ENCODE results near the gene RTRAF.

RTRAF gene

DNA sequence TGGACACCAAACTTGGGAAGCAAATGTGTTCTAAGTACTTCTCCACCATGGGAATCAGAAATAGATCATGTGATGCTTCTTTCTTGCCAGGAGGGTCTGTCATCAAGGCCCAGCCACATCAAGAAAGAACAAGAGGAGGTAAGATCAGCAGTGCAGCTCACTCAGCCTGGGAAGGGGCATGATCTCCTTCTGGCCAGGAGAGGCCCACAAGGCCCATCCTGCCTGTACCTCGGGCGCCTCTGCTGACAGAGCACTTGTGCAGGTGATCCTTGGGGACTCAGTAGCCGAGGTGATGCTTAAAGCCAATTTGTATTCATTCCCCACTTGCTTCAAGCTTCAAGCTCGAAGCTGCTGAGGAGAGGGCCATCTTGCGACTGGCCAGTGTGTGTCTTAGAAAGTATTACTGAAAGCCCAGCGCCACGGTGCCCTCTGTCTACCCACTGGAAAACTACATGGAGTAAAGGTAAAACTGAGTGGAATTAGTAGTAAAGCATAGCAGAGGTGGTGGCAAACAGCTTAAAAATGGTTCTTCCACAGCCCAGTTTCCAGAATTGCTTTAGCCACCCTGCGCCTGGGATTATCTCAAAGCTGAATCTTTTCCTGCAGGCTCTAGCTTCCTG lies 26.2 kb downstream of the RTRAF start:
- no peaks in the 10 kb centered on the region for H3K9me3 ChIP-seq (ENCODE audit: low read length)
- no peak overlapping the region for H2AFZ ChIP-seq (ENCODE audit: low read depth, low read length)
- peaks cover 8% of the 10 kb centered on the region for H3K4me1 ChIP-seq (ENCODE audit: insufficient read depth, low read length)
- H3K4me3 ChIP-seq (ENCODE audit: low read length), result no peak overlapping the region
- H3K36me3 ChIP-seq (ENCODE audit: insufficient read depth, low read length), result peaks cover 12% of the 10 kb centered on the region
- H3K27me3 ChIP-seq (ENCODE audit: insufficient read depth, low read length), result no peaks in the 10 kb centered on the region

DNA sequence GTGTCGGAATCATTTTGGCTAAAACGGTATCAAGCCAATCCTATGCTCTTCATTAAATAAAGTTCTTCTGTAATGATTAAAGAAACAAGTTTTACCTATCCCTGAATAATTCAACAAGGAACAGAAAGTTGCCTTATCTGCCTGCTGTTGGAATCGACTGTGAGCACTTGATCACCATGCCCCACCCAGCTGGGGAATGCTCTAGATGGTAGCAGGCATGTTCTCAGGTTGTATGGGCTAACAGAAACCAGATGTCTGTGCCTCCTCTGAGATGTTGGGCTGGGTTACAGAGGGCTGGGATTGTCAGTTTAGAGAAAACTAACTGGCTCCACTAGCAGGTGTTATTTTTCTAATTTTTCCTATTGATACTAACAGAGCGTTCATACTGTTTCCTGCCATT lies 28.9 kb downstream of the RTRAF start:
- Histone ChIP-seq H3K4me1 (ENCODE audit: insufficient read depth, low read length) (peaks cover 8% of the 10 kb centered on the region), H2AFZ (ENCODE audit: low read depth, low read length) (no peak overlapping the region), H3K9me3 (ENCODE audit: low read length) (no peaks in the 10 kb centered on the region), H3K36me3 (ENCODE audit: insufficient read depth, low read length) (no peaks in the 10 kb centered on the region), H3K27me3 (ENCODE audit: insufficient read depth, low read length) (no peaks in the 10 kb centered on the region), H3K4me3 (ENCODE audit: low read length) (no peak overlapping the region)

DNA sequence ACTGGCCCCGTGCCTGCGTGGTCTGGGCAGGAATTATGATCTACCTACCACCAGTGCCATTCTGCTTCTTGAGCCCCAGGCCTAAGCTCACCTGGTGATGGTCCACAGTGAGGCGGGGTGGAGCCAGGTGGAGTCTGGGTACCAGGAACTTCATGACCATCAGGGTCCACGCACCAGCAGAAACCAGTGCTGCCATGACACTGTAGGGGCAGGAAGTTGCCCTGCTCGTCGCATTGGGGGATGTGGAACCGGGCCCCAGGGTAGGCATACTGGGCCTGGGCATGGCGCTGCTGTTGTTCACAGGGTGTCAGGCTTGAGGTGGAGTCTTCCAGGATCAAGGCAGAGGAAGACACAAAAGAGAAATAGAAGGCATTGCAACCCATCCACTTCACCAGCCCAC lies 29.6 kb downstream of the RTRAF start:
- Histone ChIP-seq H3K4me1 (ENCODE audit: insufficient read depth, low read length) (peaks cover 8% of the 10 kb centered on the region), H2AFZ (ENCODE audit: low read depth, low read length) (no peak overlapping the region), H3K36me3 (ENCODE audit: insufficient read depth, low read length) (no peaks in the 10 kb centered on the region), H3K9me3 (ENCODE audit: low read length) (no peaks in the 10 kb centered on the region), H3K27me3 (ENCODE audit: insufficient read depth, low read length) (no peaks in the 10 kb centered on the region), H3K4me3 (ENCODE audit: low read length) (no peak overlapping the region)

DNA sequence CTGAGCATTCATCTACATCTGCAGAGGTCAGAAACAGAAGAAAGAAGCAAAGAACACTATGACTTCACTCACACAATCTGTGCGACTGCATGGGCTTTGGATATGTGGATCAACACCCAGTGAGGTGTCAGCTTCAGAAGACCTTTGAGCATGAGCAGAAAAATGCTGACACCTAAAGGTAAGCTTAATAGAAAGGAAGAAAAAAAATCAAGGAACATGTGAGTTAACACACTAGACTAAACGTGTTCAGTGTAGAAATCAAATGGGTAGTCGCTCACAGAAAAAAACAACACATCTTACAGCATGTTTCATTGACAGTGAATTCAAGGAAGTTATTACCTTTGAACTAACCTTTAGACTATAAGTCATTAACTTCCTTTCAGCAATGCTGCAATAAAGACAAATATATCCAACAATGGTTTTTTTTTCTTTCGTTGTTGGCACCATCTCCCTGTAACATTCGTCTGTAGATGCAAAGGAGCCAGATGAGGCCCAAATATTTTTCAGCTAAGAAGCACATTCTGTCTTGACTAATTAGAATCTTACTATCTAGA lies 30.9 kb downstream of the RTRAF start:
- Histone ChIP-seq H3K36me3 (ENCODE audit: insufficient read depth, low read length) (no peaks in the 10 kb centered on the region), H3K9me3 (ENCODE audit: low read length) (no peaks in the 10 kb centered on the region), H2AFZ (ENCODE audit: low read depth, low read length) (no peak overlapping the region), H3K4me3 (ENCODE audit: low read length) (no peak overlapping the region), H3K4me1 (ENCODE audit: insufficient read depth, low read length) (no peaks in the 10 kb centered on the region), H3K27me3 (ENCODE audit: insufficient read depth, low read length) (no peaks in the 10 kb centered on the region)

DNA sequence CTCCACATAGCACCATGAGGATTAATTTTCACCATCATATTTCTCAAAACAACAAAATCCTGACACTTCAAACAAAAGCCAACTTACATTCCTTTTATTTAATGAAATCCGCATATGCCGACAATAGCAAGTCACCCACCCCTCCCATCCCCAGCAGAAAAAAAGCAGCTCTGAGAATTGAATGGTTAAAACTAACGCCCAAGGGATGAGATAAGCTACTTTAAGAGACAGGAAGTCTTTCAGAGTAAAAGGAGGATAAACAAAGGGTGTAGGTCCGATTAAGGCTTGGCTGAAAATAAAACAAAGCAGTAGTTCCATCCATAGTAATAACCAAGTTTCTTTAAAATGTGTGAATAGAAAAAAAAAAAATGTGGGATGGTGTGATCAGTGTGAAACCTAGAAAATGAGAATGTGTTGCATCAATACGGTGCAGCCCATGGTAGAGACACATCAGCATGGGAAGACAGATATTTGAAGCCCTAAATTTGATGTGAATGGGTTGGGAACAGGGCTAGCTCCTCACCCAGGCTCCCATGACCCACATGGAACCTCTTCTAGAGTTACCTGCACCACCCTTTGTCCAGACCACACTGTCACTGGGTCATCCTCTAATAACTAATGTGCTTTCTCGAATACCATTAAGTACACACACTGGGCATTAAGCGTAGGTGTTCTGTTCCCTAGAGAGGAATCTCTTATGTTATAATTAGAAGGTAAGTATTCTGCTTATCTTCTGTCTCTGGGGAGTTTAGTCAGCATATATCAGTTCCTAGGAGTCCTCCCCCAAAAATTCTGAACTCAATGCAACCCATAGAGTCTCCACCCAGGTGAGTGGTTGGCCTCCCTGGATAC lies 31.7 kb downstream of the RTRAF start:
- Histone ChIP-seq H3K4me1 (ENCODE audit: insufficient read depth, low read length) (no peaks in the 10 kb centered on the region), H3K9me3 (ENCODE audit: low read length) (no peaks in the 10 kb centered on the region), H3K4me3 (ENCODE audit: low read length) (no peak overlapping the region), H3K36me3 (ENCODE audit: insufficient read depth, low read length) (no peaks in the 10 kb centered on the region), H2AFZ (ENCODE audit: low read depth, low read length) (no peak overlapping the region), H3K27me3 (ENCODE audit: insufficient read depth, low read length) (no peaks in the 10 kb centered on the region)

DNA sequence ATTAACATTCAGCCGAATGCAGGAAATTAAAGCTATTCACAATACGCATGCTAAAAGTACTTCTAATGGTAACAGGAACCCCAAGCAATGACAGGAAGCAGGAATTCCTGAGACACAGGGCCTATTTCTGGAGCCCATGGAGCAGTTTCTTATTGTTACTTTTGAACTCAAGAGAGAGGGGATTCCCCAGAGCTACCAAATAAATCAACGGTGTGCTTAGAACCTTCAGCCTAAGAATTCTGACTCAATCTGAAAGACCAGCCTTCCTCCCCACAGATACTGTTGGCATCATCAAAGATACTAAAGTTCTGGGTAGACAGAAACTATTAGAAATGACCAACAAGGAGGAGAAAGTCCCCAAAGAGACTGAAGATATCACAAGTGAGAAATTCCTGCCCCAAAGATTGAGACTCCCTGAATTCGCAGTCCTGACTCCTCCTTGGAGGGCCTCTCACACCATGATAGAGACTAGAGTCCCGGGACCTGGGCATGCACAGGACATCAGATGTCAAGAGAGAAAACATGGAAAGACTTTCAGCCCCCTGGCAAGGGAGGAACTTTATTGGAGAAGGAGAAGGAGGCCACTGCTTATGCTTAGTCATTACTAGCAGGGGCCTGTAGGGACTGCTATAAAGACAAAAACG lies 32.7 kb downstream of the RTRAF start:
- Histone ChIP-seq H3K4me3 (ENCODE audit: low read length) (no peak overlapping the region), H3K9me3 (ENCODE audit: low read length) (no peaks in the 10 kb centered on the region), H3K4me1 (ENCODE audit: insufficient read depth, low read length) (no peaks in the 10 kb centered on the region), H2AFZ (ENCODE audit: low read depth, low read length) (no peak overlapping the region), H3K36me3 (ENCODE audit: insufficient read depth, low read length) (no peaks in the 10 kb centered on the region), H3K27me3 (ENCODE audit: insufficient read depth, low read length) (no peaks in the 10 kb centered on the region)

DNA sequence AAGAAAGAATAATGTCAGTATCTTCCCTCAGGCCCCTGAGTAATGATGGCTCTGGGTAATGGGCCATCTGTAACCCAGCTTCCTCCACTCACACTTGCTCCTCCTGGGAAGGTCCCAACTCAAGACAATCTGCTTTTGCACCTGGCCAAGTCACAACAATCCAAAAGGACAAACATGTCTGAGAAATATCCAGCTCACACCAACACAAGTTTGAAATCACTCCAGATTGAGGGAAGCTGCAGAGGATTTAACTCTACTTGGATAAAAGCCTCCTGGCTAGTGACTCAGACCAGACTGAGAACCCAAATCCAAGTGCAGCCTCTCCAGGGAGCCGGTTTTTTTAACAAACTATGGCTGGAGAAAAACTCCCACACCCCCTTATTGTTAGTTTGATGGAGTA lies 34.2 kb downstream of the RTRAF start:
- Histone ChIP-seq H3K4me3 (ENCODE audit: low read length) (no peak overlapping the region), H3K4me1 (ENCODE audit: insufficient read depth, low read length) (no peaks in the 10 kb centered on the region), H3K36me3 (ENCODE audit: insufficient read depth, low read length) (no peaks in the 10 kb centered on the region), H2AFZ (ENCODE audit: low read depth, low read length) (no peak overlapping the region), H3K9me3 (ENCODE audit: low read length) (no peaks in the 10 kb centered on the region), H3K27me3 (ENCODE audit: insufficient read depth, low read length) (no peaks in the 10 kb centered on the region)

DNA sequence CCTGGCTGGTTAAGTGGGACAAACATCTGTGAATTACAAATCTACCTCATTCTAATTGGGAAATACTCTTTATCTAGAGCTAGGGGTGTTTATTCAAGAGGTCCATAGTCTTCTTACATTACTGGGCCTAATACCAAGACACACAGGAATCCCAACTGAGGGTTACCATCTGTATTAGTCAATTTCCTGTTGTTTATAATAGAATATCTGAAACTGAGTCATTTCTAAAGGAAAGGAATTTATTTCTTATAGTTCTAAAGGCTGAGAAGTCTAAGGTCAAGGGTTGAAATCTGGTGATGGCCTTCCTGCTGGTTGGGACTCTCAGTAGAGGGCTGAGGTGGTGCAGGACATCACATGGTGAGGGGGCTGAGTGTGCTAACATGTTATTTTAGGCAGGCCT lies 36.0 kb downstream of the RTRAF start:
- Histone ChIP-seq H3K4me1 (ENCODE audit: insufficient read depth, low read length) (no peaks in the 10 kb centered on the region), H3K4me3 (ENCODE audit: low read length) (no peak overlapping the region), H3K36me3 (ENCODE audit: insufficient read depth, low read length) (no peaks in the 10 kb centered on the region), H3K9me3 (ENCODE audit: low read length) (no peaks in the 10 kb centered on the region), H3K27me3 (ENCODE audit: insufficient read depth, low read length) (no peaks in the 10 kb centered on the region), H2AFZ (ENCODE audit: low read depth, low read length) (no peak overlapping the region)

DNA sequence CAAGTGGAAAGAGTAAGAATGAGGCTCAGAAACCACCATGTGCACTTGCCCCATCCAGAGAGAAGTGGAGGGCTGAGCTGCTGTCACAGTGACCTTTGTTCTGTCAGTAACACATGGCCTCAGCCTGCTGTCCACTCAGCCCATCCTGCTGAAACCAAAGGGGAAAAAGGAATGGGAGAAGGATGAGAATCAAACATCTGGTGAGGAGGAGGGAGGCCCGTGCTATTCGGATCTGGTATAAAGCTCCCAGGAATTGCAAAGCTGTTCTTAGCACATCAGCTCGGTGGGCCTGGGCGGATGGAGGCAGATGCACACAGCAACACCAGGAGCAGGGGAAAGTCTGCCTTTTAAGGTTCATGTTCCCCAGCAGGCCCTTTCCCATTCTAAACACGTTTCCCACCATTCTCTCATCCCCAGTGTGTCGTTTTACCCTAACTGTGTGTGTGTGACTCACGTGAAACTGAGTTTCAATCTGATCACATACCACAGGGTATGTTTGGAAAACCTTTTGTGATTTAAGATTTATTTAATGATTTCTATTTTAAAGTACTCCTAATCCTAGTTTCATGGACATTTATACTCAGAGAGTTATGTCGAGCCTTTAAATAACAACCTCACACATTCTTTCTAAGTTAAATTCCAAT lies 36.8 kb downstream of the RTRAF start:
- no peaks in the 10 kb centered on the region for H3K36me3 ChIP-seq (ENCODE audit: insufficient read depth, low read length)
- H3K9me3 ChIP-seq (ENCODE audit: low read length), result no peaks in the 10 kb centered on the region
- no peak overlapping the region for H3K4me3 ChIP-seq (ENCODE audit: low read length)
- H2AFZ ChIP-seq (ENCODE audit: low read depth, low read length), result no peak overlapping the region
- H3K4me1 ChIP-seq (ENCODE audit: insufficient read depth, low read length), result no peaks in the 10 kb centered on the region
- no peaks in the 10 kb centered on the region for H3K27me3 ChIP-seq (ENCODE audit: insufficient read depth, low read length)

DNA sequence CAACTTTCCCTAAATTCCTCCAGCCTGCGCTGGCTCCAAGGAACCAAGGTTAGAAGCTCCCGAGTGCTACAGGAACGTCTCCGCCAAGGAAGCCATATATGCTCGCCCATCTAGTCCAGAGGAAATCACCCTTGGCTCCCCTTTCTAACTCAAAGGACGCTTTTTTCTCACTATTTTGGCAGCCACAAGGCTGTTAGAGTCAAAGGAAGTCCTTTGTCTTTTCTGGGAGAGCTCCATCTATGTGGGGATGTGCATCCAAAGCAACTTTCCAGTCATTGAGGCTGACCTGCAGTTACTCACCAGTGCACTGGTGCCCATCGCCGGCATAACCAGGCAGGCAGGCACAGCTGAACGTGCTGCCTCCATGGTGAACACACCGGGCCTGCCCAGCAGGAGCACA lies 37.6 kb downstream of the RTRAF start:
- Histone ChIP-seq H3K27me3 (ENCODE audit: insufficient read depth, low read length) (no peaks in the 10 kb centered on the region), H3K36me3 (ENCODE audit: insufficient read depth, low read length) (no peaks in the 10 kb centered on the region), H3K4me3 (ENCODE audit: low read length) (no peak overlapping the region), H3K4me1 (ENCODE audit: insufficient read depth, low read length) (no peaks in the 10 kb centered on the region), H2AFZ (ENCODE audit: low read depth, low read length) (no peak overlapping the region), H3K9me3 (ENCODE audit: low read length) (no peaks in the 10 kb centered on the region)

DNA sequence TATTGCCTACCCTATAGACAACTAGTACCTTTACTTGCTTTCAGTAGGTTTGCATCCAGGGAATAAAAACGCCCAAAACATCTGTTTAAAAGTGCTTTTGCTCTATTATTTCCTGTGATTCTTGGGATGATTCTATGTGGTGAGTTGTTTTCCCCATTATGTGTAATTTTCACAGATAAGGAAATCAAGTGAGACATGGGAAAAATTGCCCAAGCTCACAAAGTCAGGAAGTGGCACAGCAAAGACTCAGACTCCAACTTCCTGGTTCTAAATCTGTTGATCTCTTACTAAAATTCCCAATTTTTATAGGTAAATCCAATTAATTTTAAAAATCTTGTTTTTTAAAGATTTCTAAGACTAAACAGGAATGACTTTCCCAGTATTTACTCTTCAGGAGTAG lies 40.5 kb downstream of the RTRAF start:
- Histone ChIP-seq H3K4me3 (ENCODE audit: low read length) (no peak overlapping the region), H3K9me3 (ENCODE audit: low read length) (no peaks in the 10 kb centered on the region), H2AFZ (ENCODE audit: low read depth, low read length) (no peak overlapping the region), H3K36me3 (ENCODE audit: insufficient read depth, low read length) (no peaks in the 10 kb centered on the region), H3K27me3 (ENCODE audit: insufficient read depth, low read length) (no peaks in the 10 kb centered on the region), H3K4me1 (ENCODE audit: insufficient read depth, low read length) (no peaks in the 10 kb centered on the region)

DNA sequence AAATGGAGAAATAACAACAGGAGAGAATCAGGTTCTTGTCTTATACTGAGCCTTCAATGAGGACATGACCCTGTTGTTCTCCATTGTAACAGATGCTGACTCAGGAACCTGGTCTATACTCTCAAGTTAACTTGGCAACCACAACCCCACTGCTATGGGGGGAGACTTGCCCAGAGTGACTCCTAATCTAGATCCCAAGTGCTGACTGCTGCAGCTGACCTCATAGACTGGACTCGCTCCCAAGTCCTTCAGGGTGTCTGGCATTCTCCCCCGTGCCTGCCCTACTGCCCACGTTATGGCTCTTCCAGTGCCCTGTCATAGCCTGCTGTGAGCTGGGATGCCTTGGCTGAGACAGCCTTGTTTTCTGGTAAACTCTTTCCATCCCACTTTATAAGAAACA lies 42.4 kb downstream of the RTRAF start:
- no peaks in the 10 kb centered on the region for H3K4me1 ChIP-seq (ENCODE audit: insufficient read depth, low read length)
- H3K4me3 ChIP-seq (ENCODE audit: low read length), result no peak overlapping the region
- H3K27me3 ChIP-seq (ENCODE audit: insufficient read depth, low read length), result no peaks in the 10 kb centered on the region
- H3K36me3 ChIP-seq (ENCODE audit: insufficient read depth, low read length), result no peaks in the 10 kb centered on the region
- H3K9me3 ChIP-seq (ENCODE audit: low read length), result no peaks in the 10 kb centered on the region
- no peak overlapping the region for H2AFZ ChIP-seq (ENCODE audit: low read depth, low read length)
